Jurkat, Clone E6-1 (cell line): ENCODE measurements around the gene PARP9.
A peak's percentile ranks its signal among the peaks of the same experiment; 100 is the strongest.
"Not testable (repeated sequence)": the region's sequence is repeated elsewhere in the genome, so short reads cannot be mapped to it uniquely, and the experiment has no call there.

Experiments used
- DNase-seq: peaks from one replicate; pipeline ENCODE4 v3.0.0-alpha.2; 2011; ENCODE audit warnings: low read depth, low spot score
- H3K4me3 ChIP-seq: 2 replicates; pipeline ENCODE4 v1.5.1; 2011; ENCODE audit warnings: mild to moderate bottlenecking, low read length, control low read depth, moderate library complexity

The PARP9 gene

GRCh38 chr3:122577409-122578031 lies 13.4 kb upstream of the PARP9 start, which contains the start of gene PARP15:
Gene PARP15, plus strand, starts transcription at chr3:122577650. Its CDS starts 18 bp downstream, at chr3:122577668.
- peak; percentile 51 for DNase-seq

DNA sequence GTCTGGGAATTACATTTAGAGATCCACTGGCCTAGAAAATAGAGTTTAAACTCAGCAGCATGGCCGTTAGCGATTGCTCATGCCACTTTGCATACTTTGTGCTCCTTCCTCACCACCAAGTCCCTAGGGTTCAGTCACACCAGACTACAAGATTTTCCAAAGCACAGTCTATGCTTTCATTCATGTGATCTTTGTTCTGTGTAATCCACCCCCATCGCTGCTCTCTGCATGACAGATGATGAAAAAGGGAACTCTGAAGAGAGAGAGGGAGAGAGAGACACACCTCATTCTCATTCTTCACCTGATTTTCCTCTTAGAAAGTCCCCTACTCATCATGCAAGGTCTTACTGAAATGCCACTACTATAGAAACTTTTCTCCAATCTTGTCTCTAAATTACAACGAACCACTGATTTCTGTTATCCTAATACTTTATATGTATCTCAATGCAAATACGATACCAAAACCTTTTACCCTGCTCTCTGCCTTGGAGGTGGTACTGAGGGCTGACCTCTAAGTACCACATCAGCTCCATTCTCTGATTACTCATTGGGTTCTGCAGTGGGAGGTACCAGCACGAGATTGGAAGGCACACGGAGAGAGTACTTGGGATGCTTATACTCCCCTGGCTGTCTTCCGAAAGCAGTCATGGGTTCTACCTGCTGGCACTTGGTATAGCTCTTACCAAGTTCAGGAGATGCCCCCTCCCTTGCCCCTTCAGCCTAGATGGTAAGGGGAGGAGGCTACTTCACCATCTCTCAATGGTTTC lies 12.3 kb upstream of the PARP9 start:
- DNase-seq, result no peak
- no peak overlapping the region for H3K4me3 ChIP-seq

More at GRCh38 chr3:122577409-122578031, 13.4 kb upstream of the PARP9 start, which contains the start of gene PARP15:
- peak within 1 kb of the TSS; percentile 57 for H3K4me3 ChIP-seq

GRCh38 chr3:122572940-122573412 lies 8.9 kb upstream of the PARP9 start:
- DNase-seq, result no peak
- H3K4me3 ChIP-seq, result no peak overlapping the region

DNA sequence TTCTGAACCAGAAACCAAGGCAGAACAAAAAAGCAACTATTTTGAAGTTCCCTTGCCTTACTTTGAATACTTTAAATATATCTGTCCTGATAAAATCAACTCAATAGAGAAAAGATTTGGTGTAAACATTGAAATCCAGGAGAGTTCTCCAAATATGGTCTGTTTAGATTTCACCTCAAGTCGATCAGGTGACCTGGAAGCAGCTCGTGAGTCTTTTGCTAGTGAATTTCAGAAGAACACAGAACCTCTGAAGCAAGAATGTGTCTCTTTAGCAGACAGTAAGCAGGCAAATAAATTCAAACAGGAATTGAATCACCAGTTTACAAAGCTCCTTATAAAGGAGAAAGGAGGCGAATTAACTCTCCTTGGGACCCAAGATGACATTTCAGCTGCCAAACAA lies 4.7 kb upstream of the PARP9 start:
- DNase-seq, result no peak
- H3K4me3 ChIP-seq, result no peak overlapping the region

- not testable (repeated sequence) for DNase-seq, H3K4me3 ChIP-seq
These were observed 4.0 kb upstream of the PARP9 start for GRCh38 chr3:122568131-122568530.

GRCh38 chr3:122563717-122564025 lies 429 bp downstream of the PARP9 start:
- no peak for DNase-seq
- H3K4me3 ChIP-seq, result peak overlapping the region; percentile 74

DNA sequence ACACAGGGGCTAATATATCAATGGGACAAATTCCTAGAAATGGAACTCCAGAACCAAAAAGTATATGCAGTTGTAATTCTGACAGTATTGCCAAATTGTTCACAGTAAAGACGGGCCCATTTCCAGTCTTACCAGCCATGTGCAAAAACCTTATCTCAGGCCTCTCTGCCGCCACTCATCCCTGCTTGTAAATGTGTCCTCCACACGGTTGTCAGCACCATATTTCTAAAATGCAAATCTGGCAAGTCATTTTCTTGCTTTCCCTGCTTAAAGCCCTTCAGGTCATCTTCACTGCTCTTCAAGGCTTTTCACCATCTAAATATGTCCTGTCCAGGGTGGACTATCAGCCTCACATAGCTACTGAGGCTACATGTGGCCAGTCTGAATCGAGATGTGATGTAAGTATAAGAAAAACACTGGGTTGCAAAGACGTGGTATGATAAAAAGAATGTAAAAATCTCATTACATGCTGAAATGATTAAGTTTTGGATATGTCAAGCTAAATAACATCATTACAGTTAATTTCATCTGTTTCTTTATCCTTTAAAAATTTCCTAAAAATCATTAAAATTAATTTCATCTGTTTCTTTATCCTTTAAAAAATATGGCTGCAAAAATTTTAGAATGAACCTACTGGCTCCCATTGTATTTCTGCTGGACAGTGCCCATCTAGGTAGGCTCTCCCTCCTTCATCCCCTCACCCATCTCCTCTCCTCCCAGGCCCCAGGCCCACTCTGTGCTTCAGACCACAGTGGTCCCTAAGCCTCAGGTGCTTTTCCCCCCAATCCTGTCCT lies 980 bp downstream of the PARP9 start:
- no peak for DNase-seq
- H3K4me3 ChIP-seq, result peak overlapping the region; percentile 74

GRCh38 chr3:122560680-122561079 lies 3.4 kb downstream of the PARP9 start:
- DNase-seq, result peak; percentile 66
- H3K4me3 ChIP-seq, result no peak overlapping the region

DNA sequence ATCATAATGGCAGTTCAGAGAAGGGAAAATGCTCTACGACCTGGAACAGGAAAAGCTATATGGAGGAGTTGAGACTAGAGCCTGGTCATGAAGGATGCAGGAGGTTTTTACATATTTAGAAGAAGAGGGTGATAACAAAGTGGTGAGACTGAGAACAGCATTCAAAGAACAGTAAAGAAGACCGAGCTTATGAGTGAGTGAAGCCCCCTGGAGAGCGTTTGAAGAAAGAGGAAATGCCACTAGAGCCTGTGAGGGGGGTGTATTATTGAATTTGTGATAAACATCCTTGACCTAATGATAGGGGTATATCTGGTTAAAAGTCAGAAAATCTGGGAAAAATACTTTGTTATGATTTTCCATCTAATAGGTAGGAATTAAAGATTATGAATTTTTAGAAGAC lies 4.2 kb downstream of the PARP9 start:
- H3K4me3 ChIP-seq, result no peak overlapping the region
- DNase-seq, result no peak

DNA sequence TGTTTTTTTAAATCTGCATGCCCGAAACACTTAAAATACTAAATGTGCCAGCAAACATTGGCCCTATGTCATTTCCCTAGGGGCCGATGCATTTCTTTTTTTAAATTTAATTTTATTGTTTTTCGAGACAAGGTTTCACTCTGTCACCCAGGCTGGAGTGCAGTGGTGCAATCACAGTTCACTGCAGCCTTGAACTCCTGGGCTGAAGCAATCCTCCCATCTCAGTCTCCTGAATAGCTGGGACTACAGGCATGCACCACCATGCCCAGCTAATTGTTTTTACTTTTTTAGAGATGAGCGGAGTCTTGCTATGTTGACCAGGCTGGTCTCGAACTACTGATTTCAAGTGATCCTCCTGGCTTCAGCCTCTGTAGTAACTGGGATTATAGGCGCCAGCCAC lies 5.5 kb downstream of the PARP9 start:
- no peak for DNase-seq
- no peak overlapping the region for H3K4me3 ChIP-seq

DNA sequence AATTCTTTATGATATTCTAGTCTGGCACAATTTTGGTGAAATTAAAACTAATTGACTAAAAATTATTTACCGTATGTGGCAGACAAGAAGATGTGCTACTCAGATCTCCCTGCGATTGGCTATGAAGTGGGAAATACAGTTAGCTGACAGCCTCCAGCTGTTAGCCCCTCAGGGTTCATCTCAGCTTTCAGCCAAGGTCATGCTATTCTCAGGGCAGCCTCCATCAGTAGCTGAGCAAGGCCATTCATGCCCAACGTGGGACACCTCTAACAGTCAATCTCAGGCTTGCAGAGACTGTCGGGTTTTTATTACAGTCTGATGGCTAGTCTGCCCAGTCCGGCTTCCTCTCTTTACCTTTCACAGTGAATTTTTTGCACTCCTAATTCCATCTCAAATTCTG lies 6.7 kb downstream of the PARP9 start:
- no peak overlapping the region for H3K4me3 ChIP-seq
- no peak for DNase-seq

GRCh38 chr3:122555275-122556071 lies 8.6 kb downstream of the PARP9 start:
- no peak for DNase-seq
- no peak overlapping the region for H3K4me3 ChIP-seq

DNA sequence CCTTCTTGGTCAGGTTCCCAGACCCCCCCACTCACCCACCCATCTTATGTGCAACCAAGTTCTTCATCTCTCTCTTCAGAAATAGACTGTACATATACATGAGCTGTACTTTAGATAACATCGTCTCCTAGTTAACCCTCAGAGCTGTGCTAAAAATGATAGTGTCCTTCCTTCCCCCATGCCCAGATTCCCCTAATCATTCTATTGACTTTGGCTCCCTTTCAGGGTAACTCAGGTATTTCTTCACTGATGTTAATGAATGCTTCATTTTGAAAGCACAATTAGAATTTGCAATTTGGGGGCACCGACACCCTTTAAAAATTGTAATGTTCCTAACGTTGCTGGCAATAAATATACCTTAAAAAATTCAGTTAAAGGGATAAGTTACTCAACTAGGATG lies 10.9 kb downstream of the PARP9 start:
- no peak overlapping the region for H3K4me3 ChIP-seq
- no peak for DNase-seq

DNA sequence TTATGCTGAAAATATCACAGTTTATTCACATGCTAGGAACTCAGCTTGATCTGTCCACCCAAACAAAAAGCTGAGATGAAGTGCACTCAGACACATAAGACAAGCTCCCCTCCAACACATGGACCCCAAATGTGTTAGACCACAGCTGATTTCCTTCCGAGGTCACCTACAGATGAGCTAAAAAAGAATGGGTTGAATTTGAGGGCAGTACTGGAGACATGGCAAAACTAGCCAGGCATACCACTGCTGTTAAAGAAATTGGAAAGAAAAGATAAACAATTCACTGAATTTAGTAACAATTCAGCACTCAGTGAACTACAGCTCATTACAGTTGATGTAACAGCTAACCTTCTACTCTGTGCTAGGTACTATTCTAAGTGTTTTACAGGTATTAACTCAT lies 15.5 kb downstream of the PARP9 start:
- DNase-seq, result no peak
- H3K4me3 ChIP-seq, result no peak overlapping the region

DNA sequence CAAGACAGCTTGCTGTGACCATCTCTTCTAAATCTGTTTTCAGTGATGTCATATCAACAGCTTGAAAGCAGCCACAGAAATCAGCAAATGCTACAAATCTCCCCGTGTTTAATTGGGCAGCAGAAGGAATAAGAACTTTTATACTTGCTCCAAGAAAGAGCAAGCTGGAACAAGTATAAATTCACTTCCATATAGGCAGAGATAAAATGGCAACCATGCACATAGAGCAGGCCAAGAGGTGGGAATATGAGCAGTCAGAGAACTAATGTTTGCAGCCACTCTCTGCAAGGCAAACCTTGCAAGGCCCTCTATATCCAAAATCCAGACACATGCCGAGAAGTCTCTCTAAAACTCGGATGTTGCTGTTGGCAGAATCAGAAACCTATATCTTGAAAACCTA lies 16.0 kb downstream of the PARP9 start:
- DNase-seq, result no peak
- H3K4me3 ChIP-seq, result no peak overlapping the region

- H3K4me3 ChIP-seq, result no peak overlapping the region
- no peak for DNase-seq
These were observed 17.9 kb downstream of the PARP9 start for GRCh38 chr3:122546151-122546550.

DNA sequence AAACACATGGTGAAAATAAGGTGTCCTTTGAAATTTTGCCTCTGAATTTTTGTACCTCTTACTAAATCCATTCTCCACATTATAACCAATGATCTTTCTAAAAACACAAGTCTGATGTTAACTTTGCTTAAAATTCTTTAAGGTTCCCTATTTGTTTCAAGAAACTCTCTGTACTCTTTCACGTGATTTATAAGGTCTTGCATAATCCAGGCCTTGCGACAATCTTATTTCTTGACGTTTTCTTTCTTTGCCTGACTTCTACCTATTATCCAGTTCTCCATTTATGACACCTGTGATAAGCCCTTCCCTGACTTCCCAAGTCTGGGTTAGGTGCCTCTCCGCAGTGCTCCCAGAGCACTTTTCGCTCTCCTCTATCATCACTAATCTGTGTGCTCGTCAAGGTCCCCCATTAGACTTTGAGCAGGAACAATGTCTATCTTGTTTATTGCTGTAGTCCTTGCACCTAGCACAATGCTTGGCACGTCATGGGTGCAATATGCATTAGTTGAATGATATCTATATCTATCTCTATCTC lies 25.1 kb downstream of the PARP9 start:
- DNase-seq, result no peak
- no peak overlapping the region for H3K4me3 ChIP-seq

DNA sequence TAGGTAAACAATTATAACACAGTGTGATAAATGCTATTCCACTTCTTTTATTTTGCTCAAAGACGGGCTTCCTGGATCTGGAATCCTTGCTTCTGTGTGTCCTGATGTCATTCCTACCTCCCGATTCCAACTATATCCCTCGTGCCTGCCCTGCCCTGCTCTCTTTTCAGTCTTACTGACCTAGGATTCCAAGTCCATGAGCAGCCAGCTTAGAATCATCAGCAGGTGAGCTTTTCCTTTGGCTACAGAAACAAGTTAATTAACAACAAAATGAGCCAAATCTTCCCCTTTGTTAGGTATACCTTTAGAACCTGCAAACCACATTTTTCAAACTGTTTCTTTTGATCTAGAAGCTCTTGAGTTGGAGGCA lies 27.5 kb downstream of the PARP9 start:
- no peak for DNase-seq

DNA sequence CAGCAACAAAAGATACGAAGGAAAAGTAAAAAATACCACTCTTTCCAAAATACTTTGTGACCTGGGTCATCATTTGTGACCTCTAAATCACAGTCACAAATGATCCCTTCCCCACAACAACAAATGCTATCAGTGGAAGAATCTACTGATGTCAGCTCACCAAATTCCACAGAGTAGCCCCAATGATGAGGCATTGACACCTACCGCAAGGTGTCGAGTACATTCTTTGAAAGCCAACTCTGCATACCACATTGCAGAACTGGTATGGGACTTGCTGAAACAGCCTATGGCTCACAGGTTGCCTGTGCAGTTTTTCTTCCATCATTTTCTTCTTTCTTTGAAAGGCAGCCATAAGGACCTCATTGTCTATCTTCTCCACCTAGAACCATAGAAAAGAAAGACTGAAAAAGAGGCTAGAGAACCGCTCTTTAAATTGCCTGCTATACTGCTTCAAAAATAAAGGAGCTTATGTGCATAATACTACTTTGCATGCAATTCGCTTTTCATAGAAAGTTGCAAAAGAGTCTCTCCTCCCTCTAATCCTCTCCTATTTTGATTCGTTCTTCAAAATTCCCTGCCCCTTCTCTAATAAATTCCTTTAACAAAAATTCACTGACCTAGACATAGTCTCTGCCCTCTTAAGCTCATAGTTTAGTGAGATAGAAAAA lies 28.0 kb downstream of the PARP9 start:
- H3K4me3 ChIP-seq, result no peak overlapping the region
- DNase-seq, result no peak

More for the DNA sequence above, 27.5 kb downstream of the PARP9 start:
- no peak overlapping the region for H3K4me3 ChIP-seq
